ENCODE data around the gene NOL8. TPM values are rescaled to one million over a fixed set of nuclear protein-coding genes. Genes with fewer than 3 reads are reported as not detected.

NOL8 gene
- total and polyA plus RNA-seq, 4 donors = 5.3 to 21.2 (median 12.8) TPM

DNA sequence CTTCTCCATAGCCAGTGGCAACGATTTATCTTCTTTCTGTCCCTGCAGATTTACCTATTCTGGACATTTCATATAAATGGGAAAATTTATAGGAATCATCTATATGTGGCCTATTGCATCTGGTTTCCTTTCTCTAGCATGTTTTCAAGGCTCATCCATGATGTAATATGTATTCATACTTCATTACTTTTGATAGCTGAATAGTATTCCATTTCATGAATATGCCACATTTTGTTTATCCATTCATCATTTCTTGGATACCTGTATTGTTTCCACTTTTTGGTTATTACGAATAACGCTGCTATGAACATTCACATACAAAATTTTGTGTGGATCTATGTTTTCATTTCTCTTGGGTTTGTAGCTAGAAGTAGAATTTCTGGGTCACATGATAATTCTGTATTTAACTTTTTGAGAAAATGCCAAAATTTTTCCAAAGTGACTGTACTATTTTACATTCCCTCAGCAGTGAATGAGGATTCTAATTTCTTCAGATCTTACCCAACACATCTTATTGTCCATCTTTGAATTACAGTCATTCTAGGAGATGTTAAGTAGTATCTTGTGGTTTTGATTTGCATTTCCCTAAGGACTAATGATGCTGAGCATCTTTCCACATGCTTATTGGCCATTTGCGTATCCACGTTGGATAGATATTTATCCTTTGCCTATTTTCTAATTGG is 35.3 kb downstream of the NOL8 start:
- TF ChIP-seq GABPA (IDR thresholded peaks at IDR 0.05 in 1 of 2, conservative IDR thresholded peaks at IDR 0.05 in 1 of 2) = no peak
- TF ChIP-seq FOXA1 (IDR thresholded peaks at IDR 0.05) = no peak
- TF ChIP-seq, protein P1, sequence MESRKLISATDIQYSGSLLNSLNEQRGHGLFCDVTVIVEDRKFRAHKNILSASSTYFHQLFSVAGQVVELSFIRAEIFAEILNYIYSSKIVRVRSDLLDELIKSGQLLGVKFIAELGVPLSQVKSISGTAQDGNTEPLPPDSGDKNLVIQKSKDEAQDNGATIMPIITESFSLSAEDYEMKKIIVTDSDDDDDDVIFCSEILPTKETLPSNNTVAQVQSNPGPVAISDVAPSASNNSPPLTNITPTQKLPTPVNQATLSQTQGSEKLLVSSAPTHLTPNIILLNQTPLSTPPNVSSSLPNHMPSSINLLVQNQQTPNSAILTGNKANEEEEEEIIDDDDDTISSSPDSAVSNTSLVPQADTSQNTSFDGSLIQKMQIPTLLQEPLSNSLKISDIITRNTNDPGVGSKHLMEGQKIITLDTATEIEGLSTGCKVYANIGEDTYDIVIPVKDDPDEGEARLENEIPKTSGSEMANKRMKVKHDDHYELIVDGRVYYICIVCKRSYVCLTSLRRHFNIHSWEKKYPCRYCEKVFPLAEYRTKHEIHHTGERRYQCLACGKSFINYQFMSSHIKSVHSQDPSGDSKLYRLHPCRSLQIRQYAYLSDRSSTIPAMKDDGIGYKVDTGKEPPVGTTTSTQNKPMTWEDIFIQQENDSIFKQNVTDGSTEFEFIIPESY (IDR thresholded peaks at IDR 0.05) = no peak
- TF ChIP-seq SP1 (IDR thresholded peaks at IDR 0.05) = no peak
- TF ChIP-seq, protein P2, sequence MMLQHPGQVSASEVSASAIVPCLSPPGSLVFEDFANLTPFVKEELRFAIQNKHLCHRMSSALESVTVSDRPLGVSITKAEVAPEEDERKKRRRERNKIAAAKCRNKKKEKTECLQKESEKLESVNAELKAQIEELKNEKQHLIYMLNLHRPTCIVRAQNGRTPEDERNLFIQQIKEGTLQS (IDR thresholded peaks at IDR 0.05) = no peak
- TF ChIP-seq RAD21 (IDR thresholded peaks at IDR 0.05) = no peak
- TF ChIP-seq, protein P3, sequence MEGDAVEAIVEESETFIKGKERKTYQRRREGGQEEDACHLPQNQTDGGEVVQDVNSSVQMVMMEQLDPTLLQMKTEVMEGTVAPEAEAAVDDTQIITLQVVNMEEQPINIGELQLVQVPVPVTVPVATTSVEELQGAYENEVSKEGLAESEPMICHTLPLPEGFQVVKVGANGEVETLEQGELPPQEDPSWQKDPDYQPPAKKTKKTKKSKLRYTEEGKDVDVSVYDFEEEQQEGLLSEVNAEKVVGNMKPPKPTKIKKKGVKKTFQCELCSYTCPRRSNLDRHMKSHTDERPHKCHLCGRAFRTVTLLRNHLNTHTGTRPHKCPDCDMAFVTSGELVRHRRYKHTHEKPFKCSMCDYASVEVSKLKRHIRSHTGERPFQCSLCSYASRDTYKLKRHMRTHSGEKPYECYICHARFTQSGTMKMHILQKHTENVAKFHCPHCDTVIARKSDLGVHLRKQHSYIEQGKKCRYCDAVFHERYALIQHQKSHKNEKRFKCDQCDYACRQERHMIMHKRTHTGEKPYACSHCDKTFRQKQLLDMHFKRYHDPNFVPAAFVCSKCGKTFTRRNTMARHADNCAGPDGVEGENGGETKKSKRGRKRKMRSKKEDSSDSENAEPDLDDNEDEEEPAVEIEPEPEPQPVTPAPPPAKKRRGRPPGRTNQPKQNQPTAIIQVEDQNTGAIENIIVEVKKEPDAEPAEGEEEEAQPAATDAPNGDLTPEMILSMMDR (IDR thresholded peaks at IDR 0.05; ENCODE audit: low read depth, low read length, missing input control) = no peak
- TF ChIP-seq JUND (IDR thresholded peaks at IDR 0.05) = no peak
- no peak for TF ChIP-seq MAX (IDR thresholded peaks at IDR 0.05)
- TF ChIP-seq, protein P4, sequence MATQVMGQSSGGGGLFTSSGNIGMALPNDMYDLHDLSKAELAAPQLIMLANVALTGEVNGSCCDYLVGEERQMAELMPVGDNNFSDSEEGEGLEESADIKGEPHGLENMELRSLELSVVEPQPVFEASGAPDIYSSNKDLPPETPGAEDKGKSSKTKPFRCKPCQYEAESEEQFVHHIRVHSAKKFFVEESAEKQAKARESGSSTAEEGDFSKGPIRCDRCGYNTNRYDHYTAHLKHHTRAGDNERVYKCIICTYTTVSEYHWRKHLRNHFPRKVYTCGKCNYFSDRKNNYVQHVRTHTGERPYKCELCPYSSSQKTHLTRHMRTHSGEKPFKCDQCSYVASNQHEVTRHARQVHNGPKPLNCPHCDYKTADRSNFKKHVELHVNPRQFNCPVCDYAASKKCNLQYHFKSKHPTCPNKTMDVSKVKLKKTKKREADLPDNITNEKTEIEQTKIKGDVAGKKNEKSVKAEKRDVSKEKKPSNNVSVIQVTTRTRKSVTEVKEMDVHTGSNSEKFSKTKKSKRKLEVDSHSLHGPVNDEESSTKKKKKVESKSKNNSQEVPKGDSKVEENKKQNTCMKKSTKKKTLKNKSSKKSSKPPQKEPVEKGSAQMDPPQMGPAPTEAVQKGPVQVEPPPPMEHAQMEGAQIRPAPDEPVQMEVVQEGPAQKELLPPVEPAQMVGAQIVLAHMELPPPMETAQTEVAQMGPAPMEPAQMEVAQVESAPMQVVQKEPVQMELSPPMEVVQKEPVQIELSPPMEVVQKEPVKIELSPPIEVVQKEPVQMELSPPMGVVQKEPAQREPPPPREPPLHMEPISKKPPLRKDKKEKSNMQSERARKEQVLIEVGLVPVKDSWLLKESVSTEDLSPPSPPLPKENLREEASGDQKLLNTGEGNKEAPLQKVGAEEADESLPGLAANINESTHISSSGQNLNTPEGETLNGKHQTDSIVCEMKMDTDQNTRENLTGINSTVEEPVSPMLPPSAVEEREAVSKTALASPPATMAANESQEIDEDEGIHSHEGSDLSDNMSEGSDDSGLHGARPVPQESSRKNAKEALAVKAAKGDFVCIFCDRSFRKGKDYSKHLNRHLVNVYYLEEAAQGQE (IDR thresholded peaks at IDR 0.05) = no peak
- no peak for TF ChIP-seq TAF1 (conservative IDR thresholded peaks at IDR 0.05)
- no peak for TF ChIP-seq YY1 (IDR thresholded peaks at IDR 0.05)
- no peak for TF ChIP-seq HNF4A (conservative IDR thresholded peaks at IDR 0.05)
- TF ChIP-seq FOXA2 (IDR thresholded peaks at IDR 0.05) = no peak

DNA sequence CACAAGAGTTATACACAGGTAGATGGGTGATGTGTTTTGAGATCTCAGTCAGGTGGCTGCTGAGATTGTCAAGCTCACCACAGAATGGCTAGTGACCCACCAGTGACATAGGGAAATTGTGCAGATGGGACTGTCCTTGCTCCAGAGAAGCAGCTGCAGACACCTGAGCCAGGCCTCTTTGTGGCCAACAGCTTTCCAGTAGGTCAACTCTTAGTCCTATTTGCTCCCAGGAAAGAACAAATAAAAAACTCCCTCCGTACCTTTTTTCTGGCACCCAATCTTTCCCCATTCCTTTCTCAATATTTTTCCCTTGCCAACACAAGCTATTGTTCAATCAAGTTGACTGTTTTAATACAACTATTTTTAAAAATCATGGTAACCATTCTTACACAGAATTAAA is 45.8 kb downstream of the NOL8 start:
- no peak for DNase-seq (ENCODE audit: low spot score)
- H3K27me3 ChIP-seq (ENCODE audit: control insufficient read depth in 4 of 4, insufficient read depth in 4 of 4, low read length in 3 of 4) = no peaks in the 10 kb centered on the region
- no peaks in the 10 kb centered on the region for H3K9me3 ChIP-seq (ENCODE audit: control insufficient read depth in 4 of 4, low read length in 3 of 4)
- H3K4me1 ChIP-seq (ENCODE audit: control insufficient read depth in 4 of 4, insufficient read depth in 4 of 4, low read length in 3 of 4) = peaks cover 0 to 6% (median 1%) of the 10 kb centered on the region in 4 donors
- peaks cover 21 to 78% (median 63%) of the 10 kb centered on the region in 4 donors for H3K36me3 ChIP-seq (ENCODE audit: control insufficient read depth in 4 of 4, insufficient read depth in 3 of 4, low read depth in 1 of 4, low read length in 3 of 4)
- no peak for TF ChIP-seq YY1 (IDR thresholded peaks at IDR 0.05)
- TF ChIP-seq RXRA (IDR thresholded peaks at IDR 0.05) = peak in 1 of 2 donors; percentile 7
- H3K27ac ChIP-seq (ENCODE audit: low read depth in 1 of 2, low read length in 2 of 2) = no peak overlapping the region
- no peak overlapping the region for H3K4me3 ChIP-seq (ENCODE audit: low read depth in 1 of 3, low read length in 3 of 3)
- 33% methylated on average over 1 of the region's 1 CpG for WGBS
- no peak overlapping the region for H3K9ac ChIP-seq (ENCODE audit: low read depth in 1 of 2, low read length in 2 of 2)

More for the DNA sequence above, 35.3 kb downstream of the NOL8 start:
- Histone ChIP-seq H3K27ac (ENCODE audit: low read depth in 1 of 2, low read length in 2 of 2) (no peak overlapping the region), H3K9me3 (ENCODE audit: control insufficient read depth in 4 of 4, low read length in 3 of 4) (no peaks in the 10 kb centered on the region), H3K27me3 (ENCODE audit: control insufficient read depth in 4 of 4, insufficient read depth in 4 of 4, low read length in 3 of 4) (no peaks in the 10 kb centered on the region), H3K4me1 (ENCODE audit: control insufficient read depth in 4 of 4, insufficient read depth in 4 of 4, low read length in 3 of 4) (peaks cover 8 to 22% (median 15%) of the 10 kb centered on the region in 4 donors), H3K36me3 (ENCODE audit: control insufficient read depth in 4 of 4, insufficient read depth in 3 of 4, low read depth in 1 of 4, low read length in 3 of 4) (peaks cover 3 to 22% (median 13%) of the 10 kb centered on the region in 4 donors), H3K9ac (ENCODE audit: low read depth in 1 of 2, low read length in 2 of 2) (no peak overlapping the region), H3K4me3 (ENCODE audit: low read depth in 1 of 3, low read length in 3 of 3) (no peak overlapping the region)
- DNase-seq (ENCODE audit: low spot score) = no peak
- 96% methylated on average over 5 of the region's 5 CpGs for WGBS

Measured in liver (tissue), 9 donors.